GM21526 (cell line): ENCODE data around the gene CDK2.
A peak's percentile ranks its signal among the peaks of the same experiment; 100 is the strongest.

Experiments used
- ATAC-seq: cut with Tn5 transposase; IDR thresholded peaks from one replicate; pipeline ENCODE4 v1.9.1; 2021; ENCODE audit warnings: moderate library complexity; ENCODE audit not compliant: unreplicated experiment, low FRiP score

Gene CDK2

GRCh38 chr12:56007564-56008559, 41.2 kb downstream of the CDK2 start:
- ATAC-seq: peak; percentile 34

GRCh38 chr12:56010111-56010570, 43.5 kb downstream of the CDK2 start:
- no peak for ATAC-seq

GRCh38 chr12:56011509-56012090, 45.0 kb downstream of the CDK2 start:
- no peak for ATAC-seq

- ATAC-seq: no peak
These were observed 46.9 kb downstream of the CDK2 start for GRCh38 chr12:56013482-56013881.

- no peak for ATAC-seq
These were observed 47.6 kb downstream of the CDK2 start for GRCh38 chr12:56014205-56014604.

- ATAC-seq: no peak
These were observed 50.6 kb downstream of the CDK2 start for GRCh38 chr12:56017181-56017580.

- no peak for ATAC-seq
These were observed 51.7 kb downstream of the CDK2 start for GRCh38 chr12:56018356-56018755.

GRCh38 chr12:56020423-56021184, 54.0 kb downstream of the CDK2 start, which contains the start of gene IKZF4:
IKZF4 (plus strand) TSS chr12:56021043; CDS start chr12:56021494, 451 bp downstream.
- no peak for ATAC-seq

GRCh38 chr12:56021889-56022497, 55.4 kb downstream of the CDK2 start:
- ATAC-seq: no peak
